Esophagus squamous epithelium (tissue), 5 donors: ENCODE results near the gene IGFL2. TPM values are rescaled to one million over a fixed set of nuclear protein-coding genes. Genes with fewer than 3 reads are reported as not detected.

Source experiments
- DNase-seq: peaks from one replicate; lab custom pipeline; 2025; lab: John Stamatoyannopoulos, UW
- H3K27ac ChIP-seq, 4 donors: fragments of 200-600 bp; sonication (generic); one replicate each; pipeline ENCODE4 v1.5.1; 2016 to 2019; ENCODE audit warnings: mild to moderate bottlenecking in 1 of 4
- H3K27me3 ChIP-seq, 4 donors: fragments of 200-600 bp; sonication (generic); 1 replicate in 3 of 4; 2 replicates in 1 of 4; pipeline versions ENCODE4 v1.5.1 to v1.6.0; 2017 to 2021; ENCODE audit warnings: antibody characterized with exemption in 1 of 4
- H3K36me3 ChIP-seq, 3 donors: fragments of 200-600 bp; sonication (generic); one replicate each; pipeline ENCODE4 v1.5.1; 2016 to 2019
- H3K4me1 ChIP-seq, 3 donors: fragments of 200-600 bp; sonication (generic); one replicate each; pipeline ENCODE4 v1.5.1; 2017 to 2019
- H3K4me3 ChIP-seq, 4 donors: fragments of 200-600 bp; sonication (generic); 1 replicate in 3 of 4; 2 replicates in 1 of 4; pipeline ENCODE4 v1.5.1; 2016 to 2019; ENCODE audit warnings: mild to moderate bottlenecking in 2 of 4, moderate library complexity in 1 of 4
- H3K9me3 ChIP-seq, 3 donors: fragments of 200-600 bp; sonication (generic); one replicate each; pipeline ENCODE4 v1.5.1; 2016 to 2019
- POLR2A ChIP-seq, 4 donors: fragments of 450-650 bp; IDR thresholded peaks; one replicate each; pipeline ENCODE4 v1.6.1; 2017; ENCODE audit warnings: antibody characterized with exemption in 4 of 4, mild to moderate bottlenecking in 4 of 4, moderate library complexity in 3 of 4
- WGBS, 2 donors: methylation state at CpG; one replicate each; pipeline ENCODE4 v1.1.5; 2018; 5-methylcytosine and 5-hydroxymethylcytosine counted together
- intact Hi-C: fragments of 100-400 bp; cut with DNase I; formaldehyde crosslinking; loops from one replicate; pipeline ENCODE4 v1.15.0; 2022
- total RNA-seq, 4 donors: library from RNA; depleted of rRNA; stranded (reverse); fragments of >200 nt; gene quantifications; one replicate each; pipeline ENCODE4 v1.1.0, GENCODE V29; 2016
- TF ChIP-seq, protein P1 (sequence below), 6 experiments: fragments of 450-650 bp in 4 of 6; fragments of 200-600 bp in 2 of 6; sonication (generic) in 2 of 6; IDR thresholded peaks; one replicate each; pipeline ENCODE4 v1.5.1; 2016 to 2019; ENCODE audit warnings: antibody characterized with exemption in 6 of 6, mild to moderate bottlenecking in 4 of 6, moderate library complexity in 4 of 6
- donor health status: DM: yes; HTN: yes; CAD: no.

Gene IGFL2
- total RNA-seq, 4 donors from 2014 or later = not detected

DNA sequence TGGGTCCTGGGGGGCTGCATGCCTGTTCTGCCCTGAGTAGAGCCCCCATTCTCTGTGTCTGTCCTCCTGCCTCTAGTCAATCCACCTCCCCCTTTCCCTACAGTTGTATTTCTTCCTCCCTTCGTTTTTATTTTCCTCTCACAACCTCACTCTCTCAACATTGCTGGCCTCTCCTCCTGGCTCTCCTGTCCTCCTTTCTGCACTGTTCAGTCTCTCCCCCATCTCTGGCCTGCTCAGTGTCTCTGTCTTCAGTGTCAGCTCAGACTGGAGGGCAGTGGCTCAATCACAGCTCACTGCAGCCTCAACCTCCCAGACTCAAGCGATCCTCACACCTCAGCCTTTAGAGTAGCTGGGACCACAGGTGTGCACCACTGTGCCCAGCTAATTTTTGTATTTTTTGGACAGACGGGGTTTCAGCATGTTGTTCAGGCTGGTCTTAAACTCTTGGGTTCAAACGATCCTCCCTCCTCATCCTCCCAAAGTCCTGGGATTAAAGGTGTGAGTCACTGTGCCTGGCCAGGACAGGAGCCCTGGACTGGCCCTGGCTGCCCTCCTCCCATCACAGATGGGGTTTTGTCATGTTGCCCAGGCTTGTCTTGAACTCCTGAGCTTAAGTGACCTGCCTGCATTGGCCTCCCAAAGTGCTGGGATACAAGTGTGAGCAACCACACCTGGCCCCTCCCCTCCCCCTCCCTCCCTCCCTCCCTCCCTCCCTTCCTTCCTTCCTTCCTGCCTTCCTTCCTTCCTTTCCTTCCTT lies 49.5 kb downstream of the IGFL2 start:
- no peak overlapping the region for H3K4me3 ChIP-seq
- intact Hi-C loops = no loop called here
- WGBS, 2 donors = 48 to 50% methylated on average over 4 of the region's 4 CpGs

DNA sequence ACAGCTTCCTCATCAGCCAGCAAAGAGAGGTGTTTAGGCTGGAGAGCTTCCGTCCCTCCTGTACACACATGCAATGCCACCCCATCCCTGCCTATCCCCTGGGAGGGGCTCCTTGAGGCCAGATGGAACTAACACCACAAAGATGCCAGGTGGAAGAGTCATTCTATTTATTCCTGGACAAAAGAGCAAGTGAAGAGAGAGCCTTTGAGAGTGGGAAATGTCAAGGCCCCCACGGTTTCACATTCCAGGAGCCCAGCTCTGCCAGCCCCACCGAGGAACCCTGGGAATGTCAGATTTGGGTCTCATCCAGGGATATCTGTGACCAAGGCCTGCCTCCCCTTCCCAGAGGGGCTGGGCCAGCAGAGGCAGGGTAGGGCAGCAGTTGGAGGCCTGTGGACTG lies 50.7 kb downstream of the IGFL2 start:
- Histone ChIP-seq H3K4me3 (no peak overlapping the region), H3K9me3 (no peaks in the 10 kb centered on the region), H3K27me3 (peaks cover 0 to 13% (median 0%) of the 10 kb centered on the region in 4 donors), H3K4me1 (peaks cover 8 to 86% (median 18%) of the 10 kb centered on the region in 3 donors), H3K36me3 (no peaks in the 10 kb centered on the region), H3K27ac (peak overlapping the region in 3 of 4 donors; percentile 21 to 81 (median 52))
- TF ChIP-seq, protein P1, sequence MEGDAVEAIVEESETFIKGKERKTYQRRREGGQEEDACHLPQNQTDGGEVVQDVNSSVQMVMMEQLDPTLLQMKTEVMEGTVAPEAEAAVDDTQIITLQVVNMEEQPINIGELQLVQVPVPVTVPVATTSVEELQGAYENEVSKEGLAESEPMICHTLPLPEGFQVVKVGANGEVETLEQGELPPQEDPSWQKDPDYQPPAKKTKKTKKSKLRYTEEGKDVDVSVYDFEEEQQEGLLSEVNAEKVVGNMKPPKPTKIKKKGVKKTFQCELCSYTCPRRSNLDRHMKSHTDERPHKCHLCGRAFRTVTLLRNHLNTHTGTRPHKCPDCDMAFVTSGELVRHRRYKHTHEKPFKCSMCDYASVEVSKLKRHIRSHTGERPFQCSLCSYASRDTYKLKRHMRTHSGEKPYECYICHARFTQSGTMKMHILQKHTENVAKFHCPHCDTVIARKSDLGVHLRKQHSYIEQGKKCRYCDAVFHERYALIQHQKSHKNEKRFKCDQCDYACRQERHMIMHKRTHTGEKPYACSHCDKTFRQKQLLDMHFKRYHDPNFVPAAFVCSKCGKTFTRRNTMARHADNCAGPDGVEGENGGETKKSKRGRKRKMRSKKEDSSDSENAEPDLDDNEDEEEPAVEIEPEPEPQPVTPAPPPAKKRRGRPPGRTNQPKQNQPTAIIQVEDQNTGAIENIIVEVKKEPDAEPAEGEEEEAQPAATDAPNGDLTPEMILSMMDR (IDR thresholded peaks at IDR 0.05) = no peak
- TF ChIP-seq POLR2A (IDR thresholded peaks at IDR 0.05) = no peak
- 31 to 44% methylated on average over 1 to 2 of the region's 3 CpGs for WGBS, 2 donors
- intact Hi-C loops = no loop called here
- DNase-seq = no peak

More for the DNA sequence above, 49.5 kb downstream of the IGFL2 start:
- Histone ChIP-seq H3K4me1 (peaks cover 8 to 86% (median 18%) of the 10 kb centered on the region in 3 donors), H3K27ac (peak overlapping the region in 1 of 4 donors; percentile 16), H3K9me3 (no peaks in the 10 kb centered on the region), H3K27me3 (peaks cover 0 to 13% (median 0%) of the 10 kb centered on the region in 4 donors), H3K36me3 (no peaks in the 10 kb centered on the region)
- TF ChIP-seq, protein P1 (IDR thresholded peaks at IDR 0.05) = no peak
- no peak for TF ChIP-seq POLR2A (IDR thresholded peaks at IDR 0.05)
- no peak for DNase-seq

DNA sequence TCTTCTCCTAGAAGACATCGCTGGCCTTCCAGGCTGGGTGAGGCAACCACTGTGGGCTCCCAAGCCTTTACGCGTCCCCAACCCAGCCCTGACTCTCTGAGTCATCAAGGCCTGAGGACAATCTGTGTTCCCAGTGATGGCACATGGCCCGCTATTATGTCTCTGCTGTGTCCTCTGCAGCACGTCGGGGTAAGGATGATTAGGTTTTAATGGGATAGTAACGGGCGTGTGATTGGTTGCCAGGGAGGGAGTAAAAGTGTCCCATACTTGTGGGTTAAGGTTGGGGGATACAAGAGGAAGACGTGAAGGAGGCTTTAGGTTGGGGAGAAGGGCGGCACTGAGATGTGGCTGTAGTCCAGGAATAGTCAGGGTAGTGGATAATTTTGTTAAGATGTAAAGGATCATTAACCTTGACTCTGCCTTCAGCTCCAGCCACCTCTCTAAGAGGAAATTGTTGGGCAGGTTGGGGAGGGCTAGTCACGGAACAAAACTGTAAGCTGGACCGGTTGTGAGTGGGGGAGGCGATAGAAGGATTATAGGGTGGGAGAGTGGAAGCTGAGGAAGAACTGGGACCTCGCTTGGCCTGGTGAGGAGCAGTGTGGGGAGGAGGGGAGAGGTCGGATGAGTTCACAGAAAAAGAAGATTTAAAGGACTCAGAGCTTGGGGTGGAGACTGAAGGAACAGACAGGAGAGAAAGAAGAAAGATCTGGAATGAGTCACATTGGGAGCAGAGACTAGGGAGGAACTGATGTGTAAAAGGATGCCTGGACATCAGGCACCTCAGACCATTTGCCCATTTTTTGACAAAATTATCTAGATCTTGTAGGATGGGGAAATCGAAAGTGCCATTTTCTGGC lies 53.6 kb downstream of the IGFL2 start:
- 43 to 47% methylated on average over 16 of the region's 16 CpGs for WGBS, 2 donors
- Histone ChIP-seq H3K9me3 (no peaks in the 10 kb centered on the region), H3K36me3 (no peaks in the 10 kb centered on the region), H3K4me3 (peak overlapping the region in 1 of 4 donors; percentile 20), H3K27ac (peak overlapping the region in 3 of 4 donors; percentile 49 to 82 (median 53)), H3K27me3 (peaks cover 0 to 10% (median 0%) of the 10 kb centered on the region in 4 donors), H3K4me1 (peaks cover 2 to 83% (median 22%) of the 10 kb centered on the region in 3 donors)
- intact Hi-C loops = no loop called here
- TF ChIP-seq, protein P1 (IDR thresholded peaks at IDR 0.05) = no peak
- no peak for TF ChIP-seq POLR2A (IDR thresholded peaks at IDR 0.05)
- no peak for DNase-seq

DNA sequence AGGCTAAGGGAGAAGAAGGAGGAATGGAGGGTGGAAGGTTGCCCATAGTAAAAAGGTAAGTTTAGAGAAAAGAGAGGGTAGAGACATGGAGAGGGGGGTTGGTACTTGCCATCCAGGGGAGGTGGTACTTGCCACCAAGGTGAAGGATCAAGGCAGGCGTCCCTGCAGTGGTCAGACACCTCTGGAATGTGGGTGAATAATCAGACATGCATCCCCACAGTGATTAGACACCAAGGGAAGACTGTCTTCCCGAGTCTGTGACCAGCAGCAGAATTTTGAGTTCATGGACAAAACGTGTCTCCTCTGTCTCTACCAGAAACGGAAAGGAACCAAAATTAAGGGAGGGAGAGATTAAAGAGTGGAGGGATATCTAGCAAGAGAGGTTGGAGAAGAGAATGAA lies 54.4 kb downstream of the IGFL2 start:
- WGBS, 2 donors = 61 to 65% methylated on average over 4 of the region's 4 CpGs
- Histone ChIP-seq H3K9me3 (no peaks in the 10 kb centered on the region), H3K36me3 (no peaks in the 10 kb centered on the region), H3K4me3 (peak overlapping the region in 1 of 4 donors; percentile 20), H3K27me3 (peaks cover 0 to 3% (median 0%) of the 10 kb centered on the region in 4 donors), H3K27ac (peak overlapping the region in 3 of 4 donors; percentile 49 to 82 (median 53)), H3K4me1 (peaks cover 0 to 83% (median 22%) of the 10 kb centered on the region in 3 donors)
- TF ChIP-seq POLR2A (IDR thresholded peaks at IDR 0.05) = no peak
- TF ChIP-seq, protein P1 (IDR thresholded peaks at IDR 0.05) = no peak
- no peak for DNase-seq
- intact Hi-C loops = no loop called here
